GM12873 (cell line): Measurements from ENCODE around the gene OR52K1.

Experiments used
- TF ChIP-seq, protein P1 (sequence below): IDR thresholded peaks from 2 replicates; pipeline ENCODE4 v1.5.1; 2012; ENCODE audit warnings: low read depth, mild to moderate bottlenecking, moderate library complexity, low read length, control low read depth; ENCODE audit not compliant: insufficient read depth; ENCODE audit errors: missing control alignments

The OR52K1 gene

GRCh38 chr11:4482445-4482844 lies at the start of gene OR52K1:
TSS of gene OR52K1 (plus strand) at chr11:4482646. CDS start at chr11:4488901, 6,255 bp downstream.
- TF ChIP-seq, protein P1, sequence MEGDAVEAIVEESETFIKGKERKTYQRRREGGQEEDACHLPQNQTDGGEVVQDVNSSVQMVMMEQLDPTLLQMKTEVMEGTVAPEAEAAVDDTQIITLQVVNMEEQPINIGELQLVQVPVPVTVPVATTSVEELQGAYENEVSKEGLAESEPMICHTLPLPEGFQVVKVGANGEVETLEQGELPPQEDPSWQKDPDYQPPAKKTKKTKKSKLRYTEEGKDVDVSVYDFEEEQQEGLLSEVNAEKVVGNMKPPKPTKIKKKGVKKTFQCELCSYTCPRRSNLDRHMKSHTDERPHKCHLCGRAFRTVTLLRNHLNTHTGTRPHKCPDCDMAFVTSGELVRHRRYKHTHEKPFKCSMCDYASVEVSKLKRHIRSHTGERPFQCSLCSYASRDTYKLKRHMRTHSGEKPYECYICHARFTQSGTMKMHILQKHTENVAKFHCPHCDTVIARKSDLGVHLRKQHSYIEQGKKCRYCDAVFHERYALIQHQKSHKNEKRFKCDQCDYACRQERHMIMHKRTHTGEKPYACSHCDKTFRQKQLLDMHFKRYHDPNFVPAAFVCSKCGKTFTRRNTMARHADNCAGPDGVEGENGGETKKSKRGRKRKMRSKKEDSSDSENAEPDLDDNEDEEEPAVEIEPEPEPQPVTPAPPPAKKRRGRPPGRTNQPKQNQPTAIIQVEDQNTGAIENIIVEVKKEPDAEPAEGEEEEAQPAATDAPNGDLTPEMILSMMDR: no peak

DNA sequence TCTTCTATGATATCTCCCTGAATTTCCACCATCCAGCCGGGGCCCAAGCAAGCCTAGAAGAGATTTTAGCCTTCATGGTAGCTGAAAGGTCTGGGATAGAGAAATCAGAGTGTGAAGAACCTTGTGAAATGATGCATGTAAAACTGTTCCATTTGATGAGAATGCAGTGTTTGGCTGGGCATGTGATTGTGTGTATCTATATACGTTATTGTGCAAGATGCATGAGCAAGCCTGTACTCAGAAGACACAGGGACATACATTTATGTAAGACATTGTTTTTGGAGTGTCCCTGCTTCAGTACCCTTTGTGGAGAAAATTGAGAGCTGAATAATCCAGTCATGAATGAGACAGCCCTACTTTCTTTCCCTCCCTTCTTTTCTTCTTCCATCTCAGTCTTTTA lies 48.6 kb upstream of the OR52K1 start:
- TF ChIP-seq, protein P1: no peak

DNA sequence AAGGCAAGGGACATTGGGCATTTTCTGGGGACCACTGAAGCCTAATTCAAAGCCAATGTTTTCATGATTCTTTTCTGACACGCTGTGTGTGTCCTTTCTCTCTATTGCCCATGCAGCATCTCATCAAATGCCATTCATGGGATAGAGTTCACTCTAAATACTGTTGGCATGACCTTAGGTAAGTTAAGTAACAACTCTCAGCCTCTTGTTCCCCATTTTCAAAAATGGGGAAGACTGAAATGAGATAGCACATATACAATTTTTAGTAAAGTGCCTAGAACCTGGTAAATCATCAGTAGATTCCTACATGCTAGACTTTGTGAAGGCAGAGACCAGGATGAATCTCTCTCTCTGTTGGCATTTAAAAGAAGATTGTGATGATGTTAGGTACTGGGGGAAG lies 46.0 kb upstream of the OR52K1 start:
- TF ChIP-seq, protein P1: no peak

DNA sequence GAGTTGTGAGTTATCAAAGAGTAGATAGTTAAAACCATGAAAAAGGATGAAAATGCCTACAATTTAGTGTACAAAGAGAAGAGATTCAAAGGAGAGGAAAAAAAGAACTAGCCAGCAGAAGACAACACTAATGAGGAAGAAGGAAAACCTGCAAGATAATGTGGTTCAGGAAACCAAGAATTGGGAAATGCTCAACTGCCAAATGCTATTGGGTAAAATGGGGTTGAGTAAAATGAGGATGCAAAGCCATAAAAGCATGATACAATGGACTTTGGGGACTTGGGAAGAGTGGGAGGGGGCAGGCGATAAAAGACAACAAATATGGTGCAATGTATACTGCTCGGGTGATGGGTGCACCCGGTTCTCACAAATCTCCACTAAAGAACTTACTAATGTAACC lies 40.9 kb upstream of the OR52K1 start:
- TF ChIP-seq, protein P1: no peak

GRCh38 chr11:4443232-4443891 lies 39.1 kb upstream of the OR52K1 start:
- TF ChIP-seq, protein P1: no peak

- TF ChIP-seq, protein P1: no peak
These were observed 33.5 kb upstream of the OR52K1 start, which contains the start of gene OR52K2 for GRCh38 chr11:4448995-4449394. TSS of gene OR52K2 (plus strand) at chr11:4449295. CDS start at chr11:4449340, 45 bp downstream.

GRCh38 chr11:4453118-4453517 lies 29.3 kb upstream of the OR52K1 start:
- TF ChIP-seq, protein P1: no peak

GRCh38 chr11:4454021-4454420 lies 28.4 kb upstream of the OR52K1 start:
- TF ChIP-seq, protein P1: no peak
